Duodenal mucosa (tissue), 2 donors: ENCODE data around the gene IGFLR1.
"Not testable (repeated sequence)": the region's sequence is repeated elsewhere in the genome, so short reads cannot be mapped to it uniquely, and the experiment has no call there.

Source experiments
- H3K27ac ChIP-seq: one replicate; pipeline ENCODE4 v1.7.0; 2013; ENCODE audit warnings: low read depth, low read length
- H3K27me3 ChIP-seq, 2 donors: one replicate each; pipeline ENCODE4 v1.7.0; 2013; ENCODE audit warnings: low read length in 2 of 2, control low read depth in 1 of 2; ENCODE audit not compliant: insufficient read depth in 2 of 2, control insufficient read depth in 1 of 2
- H3K36me3 ChIP-seq, 2 donors: one replicate each; pipeline ENCODE4 v1.7.0; 2013; ENCODE audit warnings: low read length in 2 of 2, control low read depth in 1 of 2; ENCODE audit not compliant: insufficient read depth in 2 of 2, control insufficient read depth in 1 of 2
- H3K4me1 ChIP-seq, 2 donors: one replicate each; pipeline ENCODE4 v1.7.0; 2013; ENCODE audit warnings: low read length in 2 of 2, control low read depth in 1 of 2; ENCODE audit not compliant: insufficient read depth in 2 of 2, control insufficient read depth in 1 of 2
- H3K4me3 ChIP-seq, 2 donors: one replicate each; pipeline ENCODE4 v1.7.0; 2013; ENCODE audit warnings: low read length in 2 of 2, low read depth in 1 of 2
- H3K9ac ChIP-seq, 2 donors: one replicate each; pipeline ENCODE4 v1.7.0; 2013; ENCODE audit warnings: low read length in 2 of 2, low read depth in 1 of 2
- H3K9me3 ChIP-seq, 2 donors: one replicate each; pipeline ENCODE4 v1.7.0; 2013; ENCODE audit warnings: low read length in 2 of 2, control low read depth in 1 of 2; ENCODE audit not compliant: control insufficient read depth in 1 of 2

Gene IGFLR1

GRCh38 chr19:35730326-35730725 lies 11.9 kb downstream of the IGFLR1 start:
- H3K9ac ChIP-seq: no peak overlapping the region
- H3K9me3 ChIP-seq: no peaks in the 10 kb centered on the region
- H3K4me3 ChIP-seq: no peak overlapping the region
- no peaks in the 10 kb centered on the region for H3K4me1 ChIP-seq
- peaks cover 66 to 91% of the 10 kb centered on the region in 2 donors for H3K36me3 ChIP-seq
- no peak overlapping the region for H3K27ac ChIP-seq
- H3K27me3 ChIP-seq: no peaks in the 10 kb centered on the region

- Histone ChIP-seq H3K27me3 (no peaks in the 10 kb centered on the region), H3K36me3 (peaks cover 65 to 93% of the 10 kb centered on the region in 2 donors), H3K9me3 (no peaks in the 10 kb centered on the region), H3K4me3 (no peak overlapping the region), H3K27ac (no peak overlapping the region), H3K4me1 (no peaks in the 10 kb centered on the region), H3K9ac (no peak overlapping the region)
Measured at GRCh38 chr19:35729763-35730162, 12.5 kb downstream of the IGFLR1 start.

- H3K4me3 ChIP-seq: no peak overlapping the region
- H3K9me3 ChIP-seq: no peaks in the 10 kb centered on the region
- no peak overlapping the region for H3K9ac ChIP-seq
- H3K27me3 ChIP-seq: no peaks in the 10 kb centered on the region
- H3K27ac ChIP-seq: no peak overlapping the region
- no peaks in the 10 kb centered on the region for H3K4me1 ChIP-seq
- peaks cover 67 to 93% of the 10 kb centered on the region in 2 donors for H3K36me3 ChIP-seq
Measured at GRCh38 chr19:35729021-35729420, 13.2 kb downstream of the IGFLR1 start.

- Histone ChIP-seq H3K9ac (no peak overlapping the region), H3K9me3 (no peaks in the 10 kb centered on the region)
Measured at GRCh38 chr19:35727956-35728706, 14.1 kb downstream of the IGFLR1 start.

GRCh38 chr19:35727053-35727955 lies 14.9 kb downstream of the IGFLR1 start:
- Histone ChIP-seq H3K36me3 (peaks cover 81 to 99% of the 10 kb centered on the region in 2 donors), H3K4me1 (no peaks in the 10 kb centered on the region), H3K27me3 (no peaks in the 10 kb centered on the region), H3K27ac (no peak overlapping the region), H3K4me3 (no peak overlapping the region), H3K9ac (no peak overlapping the region), H3K9me3 (no peaks in the 10 kb centered on the region)

More at GRCh38 chr19:35727956-35728706, 14.1 kb downstream of the IGFLR1 start:
- H3K36me3 ChIP-seq: peaks cover 74 to 94% of the 10 kb centered on the region in 2 donors
- H3K4me3 ChIP-seq: no peak overlapping the region
- H3K4me1 ChIP-seq: no peaks in the 10 kb centered on the region
- no peak overlapping the region for H3K27ac ChIP-seq
- H3K27me3 ChIP-seq: no peaks in the 10 kb centered on the region

- H3K4me3 ChIP-seq: no peak overlapping the region
Measured at GRCh38 chr19:35725216-35725861, 16.9 kb downstream of the IGFLR1 start.

GRCh38 chr19:35724560-35724959 lies 17.7 kb downstream of the IGFLR1 start:
- no peak overlapping the region for H3K9ac ChIP-seq
- no peaks in the 10 kb centered on the region for H3K27me3 ChIP-seq
- H3K4me3 ChIP-seq: no peak overlapping the region
- H3K27ac ChIP-seq: no peak overlapping the region
- peaks cover 67 to 88% of the 10 kb centered on the region in 2 donors for H3K36me3 ChIP-seq
- H3K9me3 ChIP-seq: no peaks in the 10 kb centered on the region
- H3K4me1 ChIP-seq: peaks cover under 1 to 1% of the 10 kb centered on the region in 2 donors

More at GRCh38 chr19:35725216-35725861, 16.9 kb downstream of the IGFLR1 start:
- Histone ChIP-seq H3K4me1 (no peaks in the 10 kb centered on the region), H3K36me3 (peaks cover 73 to 92% of the 10 kb centered on the region in 2 donors), H3K9ac (no peak overlapping the region), H3K9me3 (no peaks in the 10 kb centered on the region), H3K27ac (no peak overlapping the region), H3K27me3 (no peaks in the 10 kb centered on the region)

- H3K9ac ChIP-seq, H3K4me3 ChIP-seq, H3K27me3 ChIP-seq, H3K27ac ChIP-seq, H3K4me1 ChIP-seq, H3K9me3 ChIP-seq: not testable (repeated sequence)
- peaks cover 62 to 83% of the 10 kb centered on the region in 2 donors for H3K36me3 ChIP-seq
Measured at GRCh38 chr19:35724132-35724531, 18.1 kb downstream of the IGFLR1 start.

GRCh38 chr19:35723671-35724070 lies 18.6 kb downstream of the IGFLR1 start:
- Histone ChIP-seq H3K4me1 (peaks cover 9 to 10% of the 10 kb centered on the region in 2 donors), H3K9me3 (no peaks in the 10 kb centered on the region), H3K36me3 (peaks cover 58 to 79% of the 10 kb centered on the region in 2 donors), H3K27ac (no peak overlapping the region), H3K9ac (no peak overlapping the region), H3K4me3 (no peak overlapping the region), H3K27me3 (no peaks in the 10 kb centered on the region)
